ENCODE results near the gene ZNF302. TPM values are rescaled to one million over a fixed set of nuclear protein-coding genes. Genes with fewer than 3 reads are reported as not detected.

ZNF302 gene
- total RNA-seq, 1 donor: 15.1 TPM

DNA sequence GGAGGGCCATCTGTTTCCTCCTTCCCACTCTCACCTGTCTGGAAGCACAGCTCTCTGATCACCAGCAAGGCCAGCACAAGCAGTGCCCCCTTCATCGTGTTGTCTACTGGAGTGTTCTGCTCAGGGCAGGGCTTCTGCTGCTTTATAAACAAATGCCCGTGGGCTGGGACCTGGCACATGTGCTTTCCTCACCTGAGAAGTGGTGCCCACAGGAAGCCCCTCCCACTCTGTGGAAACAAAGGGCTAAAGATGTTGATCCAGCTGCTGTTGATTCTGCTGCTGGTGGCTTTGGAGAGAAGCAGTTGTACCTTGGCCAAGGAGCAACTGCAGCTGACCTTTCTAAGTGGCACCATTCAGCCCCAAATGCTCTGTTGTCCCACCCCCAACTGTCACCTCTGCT lies 30.2 kb downstream of the ZNF302 start:
- TF ChIP-seq, protein P1, sequence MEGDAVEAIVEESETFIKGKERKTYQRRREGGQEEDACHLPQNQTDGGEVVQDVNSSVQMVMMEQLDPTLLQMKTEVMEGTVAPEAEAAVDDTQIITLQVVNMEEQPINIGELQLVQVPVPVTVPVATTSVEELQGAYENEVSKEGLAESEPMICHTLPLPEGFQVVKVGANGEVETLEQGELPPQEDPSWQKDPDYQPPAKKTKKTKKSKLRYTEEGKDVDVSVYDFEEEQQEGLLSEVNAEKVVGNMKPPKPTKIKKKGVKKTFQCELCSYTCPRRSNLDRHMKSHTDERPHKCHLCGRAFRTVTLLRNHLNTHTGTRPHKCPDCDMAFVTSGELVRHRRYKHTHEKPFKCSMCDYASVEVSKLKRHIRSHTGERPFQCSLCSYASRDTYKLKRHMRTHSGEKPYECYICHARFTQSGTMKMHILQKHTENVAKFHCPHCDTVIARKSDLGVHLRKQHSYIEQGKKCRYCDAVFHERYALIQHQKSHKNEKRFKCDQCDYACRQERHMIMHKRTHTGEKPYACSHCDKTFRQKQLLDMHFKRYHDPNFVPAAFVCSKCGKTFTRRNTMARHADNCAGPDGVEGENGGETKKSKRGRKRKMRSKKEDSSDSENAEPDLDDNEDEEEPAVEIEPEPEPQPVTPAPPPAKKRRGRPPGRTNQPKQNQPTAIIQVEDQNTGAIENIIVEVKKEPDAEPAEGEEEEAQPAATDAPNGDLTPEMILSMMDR (IDR thresholded peaks at IDR 0.05; ENCODE audit: insufficient read depth, low read depth, low read length): no peak
- no peak overlapping the region for H3K4me3 ChIP-seq (ENCODE audit: low read depth, low read length)
- no peak for DNase-seq (ENCODE audit: low read depth)

DNA sequence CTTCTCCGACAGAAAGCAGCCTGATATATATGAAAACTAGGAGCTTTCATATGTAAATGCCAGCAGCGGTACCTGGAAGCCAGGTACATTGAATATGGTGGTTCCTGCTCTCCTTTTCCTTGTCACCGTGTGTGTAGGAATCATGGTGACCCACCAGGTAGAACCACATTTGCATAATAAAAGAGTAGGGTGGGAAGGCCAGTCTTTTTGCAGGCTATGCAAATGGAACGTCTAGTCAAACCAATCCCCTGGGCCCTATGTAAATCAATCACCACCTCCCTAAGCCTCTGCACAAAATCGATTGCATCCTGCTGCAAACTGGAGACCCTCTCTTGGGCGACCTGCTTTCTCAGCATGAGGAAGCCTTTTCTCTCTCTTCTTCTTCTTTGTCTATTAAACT lies 34.4 kb downstream of the ZNF302 start:
- no peak for DNase-seq (ENCODE audit: low read depth)

DNA sequence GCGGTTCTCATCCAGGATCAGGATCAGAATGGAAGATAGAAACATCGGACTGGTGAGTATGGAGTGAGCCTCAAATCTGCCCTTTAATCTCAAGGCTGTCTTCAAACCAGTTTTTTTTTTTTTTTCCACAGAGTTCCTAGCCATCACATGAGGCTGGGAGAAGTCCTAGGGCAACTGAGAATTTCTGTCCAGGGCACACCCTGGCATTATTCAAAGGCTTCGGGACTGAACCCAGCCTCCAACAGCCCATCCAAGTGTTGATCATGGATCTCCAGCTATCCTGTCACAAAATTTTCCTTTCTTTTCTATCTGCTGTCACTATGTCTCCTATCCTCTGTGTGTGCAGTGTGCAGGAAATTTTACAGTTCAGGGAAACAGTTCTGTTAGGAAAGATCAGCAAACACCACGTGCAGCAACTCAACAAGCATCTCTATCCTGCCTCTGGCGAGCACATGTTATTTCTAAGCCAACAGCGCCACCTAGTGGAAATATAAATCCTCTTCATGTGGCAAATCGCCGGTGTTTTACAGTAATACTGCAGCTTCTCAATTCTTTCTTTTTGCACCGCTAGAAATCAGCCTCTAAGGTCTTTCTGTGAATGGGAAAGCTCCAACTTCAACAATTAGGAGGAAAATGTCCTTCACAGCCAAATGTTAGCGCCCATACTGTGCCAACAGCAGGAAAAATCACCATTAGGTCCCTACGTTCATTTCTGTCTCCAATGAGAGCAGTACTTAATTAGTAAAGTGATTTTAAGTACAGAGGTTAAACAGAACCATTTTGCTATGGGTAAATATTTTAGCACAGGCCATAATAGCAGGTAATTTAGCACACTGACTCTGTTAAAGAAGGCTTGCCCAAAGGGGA lies 35.1 kb downstream of the ZNF302 start:
- no peak overlapping the region for H3K4me3 ChIP-seq (ENCODE audit: low read depth, low read length)
- TF ChIP-seq, protein P1 (IDR thresholded peaks at IDR 0.05; ENCODE audit: insufficient read depth, low read depth, low read length): peak; percentile 66

More for the DNA sequence above, 34.4 kb downstream of the ZNF302 start:
- TF ChIP-seq, protein P1 (IDR thresholded peaks at IDR 0.05; ENCODE audit: insufficient read depth, low read depth, low read length): no peak
- no peak overlapping the region for H3K4me3 ChIP-seq (ENCODE audit: low read depth, low read length)

DNA sequence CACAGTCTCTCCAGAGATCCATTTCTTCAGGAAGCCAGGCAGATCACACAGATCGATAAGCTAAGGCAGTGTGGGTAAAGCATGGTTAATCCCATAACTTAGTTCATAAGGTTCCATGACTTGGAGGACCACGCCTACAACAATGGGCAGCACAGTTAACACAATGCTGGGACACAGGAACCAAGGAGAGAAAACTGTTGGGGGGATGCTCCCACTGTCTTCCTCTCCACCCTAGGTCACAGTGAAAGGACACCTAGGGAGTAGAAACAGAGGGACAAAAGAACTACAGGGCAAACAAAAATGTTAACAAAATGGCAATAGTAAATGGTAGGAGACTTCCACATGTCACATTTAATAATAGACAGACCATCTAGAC lies 35.8 kb downstream of the ZNF302 start:
- DNase-seq (ENCODE audit: low read depth): no peak
- H3K4me3 ChIP-seq (ENCODE audit: low read depth, low read length): no peak overlapping the region
- TF ChIP-seq, protein P1 (IDR thresholded peaks at IDR 0.05; ENCODE audit: insufficient read depth, low read depth, low read length): no peak

More for the DNA sequence above, 35.1 kb downstream of the ZNF302 start:
- DNase-seq (ENCODE audit: low read depth): peak; percentile 89

DNA sequence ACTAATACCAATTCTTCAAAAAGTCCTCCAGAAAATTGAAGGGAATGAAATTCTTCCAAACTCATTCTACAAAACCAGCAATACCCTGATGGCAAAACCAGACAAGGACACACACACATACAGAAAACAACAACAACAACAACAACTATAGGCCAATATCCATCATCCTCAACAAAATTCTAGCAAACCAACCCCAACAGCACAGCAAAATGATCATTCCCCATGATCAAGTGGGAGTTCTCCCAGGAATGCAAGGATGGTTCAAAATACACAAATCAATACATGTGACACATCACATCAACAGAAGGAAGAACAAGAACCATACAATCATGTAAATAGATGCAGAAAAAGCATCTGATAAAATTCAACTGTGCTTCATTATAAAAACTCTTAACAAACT lies 37.9 kb downstream of the ZNF302 start:
- DNase-seq (ENCODE audit: low read depth): no peak
- TF ChIP-seq, protein P1 (IDR thresholded peaks at IDR 0.05; ENCODE audit: insufficient read depth, low read depth, low read length): no peak
- H3K4me3 ChIP-seq (ENCODE audit: low read depth, low read length): no peak overlapping the region

DNA sequence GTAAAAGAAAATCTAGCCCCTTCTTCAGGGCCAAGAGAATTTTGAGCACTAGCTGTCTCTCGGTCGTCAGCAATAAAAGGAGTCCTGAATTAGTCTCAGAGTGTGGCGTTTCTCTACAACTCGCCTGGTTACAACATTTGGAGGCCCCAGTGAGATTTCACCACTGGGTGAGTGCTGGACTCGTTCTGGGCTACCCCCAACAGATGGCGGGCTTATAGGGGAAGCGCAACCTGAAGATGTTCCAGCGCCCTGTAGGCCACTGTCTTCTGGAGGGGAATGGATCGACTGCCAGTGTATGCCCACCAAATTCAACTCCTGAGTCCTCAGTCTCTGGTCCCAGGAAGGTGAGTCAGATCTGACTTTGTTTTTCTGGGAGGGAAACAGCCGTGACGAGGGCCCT lies 44.9 kb downstream of the ZNF302 start:
- no peak for DNase-seq (ENCODE audit: low read depth)
- TF ChIP-seq, protein P1 (IDR thresholded peaks at IDR 0.05; ENCODE audit: insufficient read depth, low read depth, low read length): no peak
- H3K4me3 ChIP-seq (ENCODE audit: low read depth, low read length): no peak overlapping the region

Measured in fibroblast of villous mesenchyme (primary cell).